HG03196 (cell line): ENCODE measurements around the gene DENND6B.
"Not testable (repeated sequence)": the region's sequence is repeated elsewhere in the genome, so short reads cannot be mapped to it uniquely, and the experiment has no call there.

Experiments
- ATAC-seq: cut with Tn5 transposase; IDR thresholded peaks from one replicate; pipeline ENCODE4 v1.9.1; 2021; ENCODE audit not compliant: unreplicated experiment

Gene DENND6B, protein sequence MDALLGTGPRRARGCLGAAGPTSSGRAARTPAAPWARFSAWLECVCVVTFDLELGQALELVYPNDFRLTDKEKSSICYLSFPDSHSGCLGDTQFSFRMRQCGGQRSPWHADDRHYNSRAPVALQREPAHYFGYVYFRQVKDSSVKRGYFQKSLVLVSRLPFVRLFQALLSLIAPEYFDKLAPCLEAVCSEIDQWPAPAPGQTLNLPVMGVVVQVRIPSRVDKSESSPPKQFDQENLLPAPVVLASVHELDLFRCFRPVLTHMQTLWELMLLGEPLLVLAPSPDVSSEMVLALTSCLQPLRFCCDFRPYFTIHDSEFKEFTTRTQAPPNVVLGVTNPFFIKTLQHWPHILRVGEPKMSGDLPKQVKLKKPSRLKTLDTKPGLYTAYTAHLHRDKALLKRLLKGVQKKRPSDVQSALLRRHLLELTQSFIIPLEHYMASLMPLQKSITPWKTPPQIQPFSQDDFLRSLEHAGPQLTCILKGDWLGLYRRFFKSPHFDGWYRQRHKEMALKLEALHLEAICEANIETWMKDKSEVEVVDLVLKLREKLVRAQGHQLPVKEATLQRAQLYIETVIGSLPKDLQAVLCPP

DNA sequence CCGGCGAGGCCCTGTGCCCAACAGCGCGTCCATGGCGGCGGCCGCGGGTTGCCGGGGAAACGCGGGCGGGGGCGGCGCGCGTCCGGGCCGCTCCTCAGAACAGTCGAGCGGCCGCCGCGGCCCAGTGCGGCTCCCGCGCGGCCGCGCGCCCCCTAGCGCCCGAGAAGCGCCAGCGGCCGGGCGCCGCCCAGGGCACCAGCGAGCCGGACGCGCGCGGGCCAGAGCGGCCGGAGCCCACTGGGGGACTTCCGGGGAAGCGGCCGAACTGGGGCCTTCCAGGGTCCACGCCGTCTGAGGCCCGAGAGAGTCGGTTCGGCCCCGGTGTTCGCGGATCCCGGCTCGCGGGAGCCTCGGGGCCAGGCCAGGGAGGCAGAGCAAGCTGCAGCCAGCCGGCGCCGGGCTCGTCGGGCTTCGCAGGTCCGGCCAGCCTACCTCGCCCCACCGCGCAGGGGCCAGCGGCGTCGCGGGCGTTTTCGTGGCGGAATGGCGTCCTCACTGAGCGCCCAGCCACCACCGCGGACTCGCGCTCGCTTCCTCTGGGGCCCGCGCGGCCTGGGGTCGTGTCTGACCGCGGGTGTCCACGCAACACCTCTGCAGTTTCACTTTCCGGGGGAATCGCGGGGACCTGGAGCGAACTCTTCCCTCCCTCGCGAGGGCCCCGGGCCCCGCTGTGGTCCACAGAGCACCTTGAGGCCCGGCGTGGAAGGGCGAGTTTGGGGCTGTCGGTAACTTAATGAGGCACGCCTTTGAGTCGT is at the start of gene DENND6B:
Gene DENND6B (minus strand): TSS at position 57 of the 755 bp plus-strand sequence. CDS start 24 bp downstream, at position 33.
- peak; percentile 72 for ATAC-seq

GRCh38 chr22:50376085-50376651 is 49.4 kb upstream of the DENND6B start:
- no peak for ATAC-seq

DNA sequence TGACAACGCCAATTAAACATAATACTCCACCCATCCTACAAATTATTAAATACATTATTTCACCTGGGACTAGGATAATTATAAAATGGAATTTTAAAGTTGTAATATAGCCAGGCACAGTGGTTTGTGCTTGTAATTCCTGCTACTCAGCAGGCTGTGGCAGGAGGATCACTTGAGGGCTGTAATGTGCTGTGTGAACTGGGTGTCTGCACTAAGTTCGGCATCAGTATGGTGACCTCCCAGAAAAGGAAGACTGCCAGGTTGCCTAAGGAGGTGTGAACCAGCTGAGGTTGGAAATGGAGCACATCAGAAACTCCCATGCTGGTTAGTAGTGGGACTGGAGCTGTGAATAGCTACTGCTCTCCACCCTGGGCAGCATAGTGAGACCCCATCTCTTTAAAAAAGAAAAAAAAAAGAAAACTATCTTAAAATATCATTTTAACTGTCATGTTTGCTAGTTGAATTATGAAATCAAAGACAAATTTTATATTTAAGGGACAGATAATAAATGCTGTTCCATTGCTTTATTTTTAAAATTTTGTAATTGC is 44.4 kb upstream of the DENND6B start:
- no peak for ATAC-seq

GRCh38 chr22:50367778-50368500 is 41.1 kb upstream of the DENND6B start:
- ATAC-seq = no peak

- not testable (repeated sequence) for ATAC-seq
These were observed 37.0 kb upstream of the DENND6B start for GRCh38 chr22:50363803-50364194.

- ATAC-seq = no peak
These were observed 36.5 kb upstream of the DENND6B start for GRCh38 chr22:50363166-50363802.

DNA sequence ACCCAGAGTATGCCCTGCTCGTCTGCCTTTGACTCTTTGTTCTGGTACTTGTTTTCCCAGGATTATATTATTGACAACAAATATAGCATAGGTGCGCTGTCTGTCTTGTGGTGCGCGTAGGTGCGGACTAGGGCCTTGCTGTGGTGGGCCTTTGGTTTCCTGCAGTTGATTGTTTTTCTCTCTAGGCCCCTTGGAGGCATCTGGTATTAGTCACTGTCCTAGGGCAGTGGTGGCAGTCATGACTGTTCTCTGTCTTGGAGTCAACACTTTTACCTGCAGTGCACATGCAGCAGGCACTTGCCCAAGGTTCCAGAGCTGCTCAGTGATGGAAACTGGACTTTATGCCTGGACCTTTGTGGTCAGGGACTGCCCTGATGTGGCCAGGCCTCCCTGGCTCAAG is 34.9 kb upstream of the DENND6B start:
- ATAC-seq = no peak

GRCh38 chr22:50361222-50361621 is 34.4 kb upstream of the DENND6B start:
- no peak for ATAC-seq

GRCh38 chr22:50360578-50360977 is 33.8 kb upstream of the DENND6B start:
- ATAC-seq = no peak

DNA sequence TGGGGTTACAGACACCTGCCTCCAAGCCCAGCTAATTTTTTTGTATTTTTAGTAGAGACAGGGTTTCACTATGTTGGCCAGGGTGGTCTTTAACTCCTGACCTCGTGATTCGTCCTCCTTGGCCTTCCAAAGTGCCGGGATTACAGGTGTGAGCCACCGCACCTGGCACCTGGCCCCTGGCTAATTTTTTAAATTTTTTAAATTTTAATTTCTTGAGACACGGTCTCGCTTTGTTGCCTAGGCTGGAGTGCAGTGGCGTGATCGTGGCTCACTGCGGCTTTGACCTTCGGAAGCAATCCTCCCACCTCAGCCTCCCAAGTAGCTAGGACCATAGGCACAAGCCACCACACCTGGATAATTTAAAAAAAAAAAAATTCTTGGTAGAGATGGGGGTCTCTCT is 30.9 kb upstream of the DENND6B start:
- ATAC-seq = no peak

DNA sequence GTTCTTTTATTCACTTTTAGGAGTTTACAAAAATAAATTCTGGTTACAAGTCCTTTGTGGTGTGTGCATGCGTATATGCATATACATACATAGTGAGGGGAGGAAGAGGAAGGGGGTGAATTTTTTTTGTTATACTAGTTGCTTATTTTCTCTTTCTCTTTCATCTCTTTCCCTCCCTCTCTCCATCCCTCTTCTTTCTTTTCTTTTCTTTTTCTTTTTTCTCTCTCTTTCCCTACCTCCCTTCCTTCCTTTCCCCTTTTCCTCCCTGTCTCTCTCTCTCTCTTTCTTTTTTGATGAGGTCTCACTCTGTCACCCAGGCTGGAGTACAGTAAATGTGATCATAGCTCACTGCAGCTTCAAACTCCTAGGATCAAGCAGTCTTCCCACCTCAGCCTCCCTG is 30.4 kb upstream of the DENND6B start:
- ATAC-seq = no peak

DNA sequence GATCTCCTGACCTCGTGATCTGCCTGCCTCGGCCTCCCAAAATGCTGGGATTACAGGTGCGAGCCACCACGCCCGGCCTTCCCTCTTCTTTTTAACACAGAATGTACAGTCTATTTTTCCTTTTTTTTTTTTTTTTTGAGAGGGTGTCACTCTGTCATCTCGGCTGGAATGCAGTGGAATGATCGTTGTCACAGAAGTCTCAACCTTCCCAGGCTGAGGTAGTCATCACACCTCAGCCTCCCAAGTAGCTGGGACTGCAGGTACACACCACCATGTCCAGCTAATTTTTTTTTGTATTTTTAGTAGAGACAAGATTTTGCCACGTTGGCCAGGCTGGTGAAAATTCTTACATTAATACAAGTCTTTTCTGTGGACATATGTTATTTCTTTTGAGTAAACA is 29.4 kb upstream of the DENND6B start:
- no peak for ATAC-seq

GRCh38 chr22:50348058-50348457 is 21.2 kb upstream of the DENND6B start:
- no peak for ATAC-seq

- ATAC-seq = no peak
These were observed 20.3 kb upstream of the DENND6B start for GRCh38 chr22:50347157-50347556.

DNA sequence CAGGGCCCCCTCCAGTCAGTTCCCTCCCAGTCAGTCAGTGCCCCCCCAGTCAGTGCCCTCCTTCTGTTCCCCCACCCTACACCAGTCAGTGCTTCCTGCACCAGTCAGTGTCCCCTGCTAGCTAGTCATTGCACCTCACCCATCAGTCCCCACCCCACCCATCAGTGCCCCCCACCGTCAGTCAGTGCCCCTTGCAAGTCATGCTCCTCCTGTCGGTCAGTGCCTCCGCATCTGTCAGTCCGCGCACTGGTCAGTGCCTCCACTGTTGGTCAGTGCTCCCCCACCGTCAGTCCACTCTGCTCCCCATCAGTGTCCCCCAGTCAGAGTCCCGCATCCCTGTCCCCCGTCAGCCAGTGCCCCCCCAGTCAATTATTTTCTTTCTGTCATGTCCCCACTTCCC is 19.7 kb upstream of the DENND6B start:
- ATAC-seq = no peak

GRCh38 chr22:50343541-50343935 is 16.7 kb upstream of the DENND6B start:
- ATAC-seq = no peak

GRCh38 chr22:50342651-50343540 is 16.1 kb upstream of the DENND6B start, which contains the start of gene PPP6R2:
PPP6R2 (plus strand) TSS chr22:50343327; CDS start chr22:50393909, 50,582 bp downstream.
- peak; percentile 60 for ATAC-seq

GRCh38 chr22:50341977-50342650 is 15.3 kb upstream of the DENND6B start:
- ATAC-seq = peak; percentile 73
